ENCODE results near the gene PRKCB. TPM values are rescaled to one million over a fixed set of nuclear protein-coding genes. Genes with fewer than 3 reads are reported as not detected.
"Not testable (repeated sequence)": the region's sequence is repeated elsewhere in the genome, so short reads cannot be mapped to it uniquely, and the experiment has no call there.

The PRKCB gene
- polyA plus RNA-seq, 3 donors, result 3.9 to 4.7 (median 4.3) TPM

GRCh38 chr16:23900480-23901177 lies 64.8 kb downstream of the PRKCB start:
- DNase-seq (ENCODE audit: low read depth in 3 of 3, low spot score in 2 of 3), result no peak

GRCh38 chr16:23901178-23902033 lies 65.6 kb downstream of the PRKCB start:
- no peak for DNase-seq (ENCODE audit: low read depth in 3 of 3, low spot score in 2 of 3)

- no peak for DNase-seq (ENCODE audit: low read depth in 3 of 3, low spot score in 2 of 3)
These were observed 66.4 kb downstream of the PRKCB start for GRCh38 chr16:23902034-23902747.

- DNase-seq (ENCODE audit: low read depth in 3 of 3, low spot score in 2 of 3), result no peak
These were observed 67.1 kb downstream of the PRKCB start for GRCh38 chr16:23902748-23903414.

GRCh38 chr16:23905027-23905426 lies 69.2 kb downstream of the PRKCB start:
- peak in 2 of 3 donors; percentile 10 to 19 for DNase-seq (ENCODE audit: low read depth in 3 of 3, low spot score in 2 of 3)

- DNase-seq (ENCODE audit: low read depth in 3 of 3, low spot score in 2 of 3), result no peak
These were observed 71.7 kb downstream of the PRKCB start for GRCh38 chr16:23907457-23907902.

- DNase-seq (ENCODE audit: low read depth in 3 of 3, low spot score in 2 of 3), result no peak
These were observed 72.1 kb downstream of the PRKCB start for GRCh38 chr16:23907903-23908302.

- no peak for DNase-seq (ENCODE audit: low read depth in 3 of 3, low spot score in 2 of 3)
These were observed 73.0 kb downstream of the PRKCB start for GRCh38 chr16:23908790-23909189.

GRCh38 chr16:23909792-23910418 lies 74.1 kb downstream of the PRKCB start:
- DNase-seq (ENCODE audit: low read depth in 3 of 3, low spot score in 2 of 3), result no peak

GRCh38 chr16:23914946-23915530 lies 79.3 kb downstream of the PRKCB start:
- no peak for DNase-seq (ENCODE audit: low read depth in 3 of 3, low spot score in 2 of 3)

- DNase-seq (ENCODE audit: low read depth in 3 of 3, low spot score in 2 of 3), result not testable (repeated sequence)
These were observed 80.8 kb downstream of the PRKCB start for GRCh38 chr16:23916552-23916951.

- DNase-seq (ENCODE audit: low read depth in 3 of 3, low spot score in 2 of 3), result no peak
These were observed 81.8 kb downstream of the PRKCB start for GRCh38 chr16:23917621-23918020.

GRCh38 chr16:23920446-23920845 lies 84.7 kb downstream of the PRKCB start:
- no peak for DNase-seq (ENCODE audit: low read depth in 3 of 3, low spot score in 2 of 3)

- no peak for DNase-seq (ENCODE audit: low read depth in 3 of 3, low spot score in 2 of 3)
These were observed 85.1 kb downstream of the PRKCB start for GRCh38 chr16:23920899-23921298.

- no peak for DNase-seq (ENCODE audit: low read depth in 3 of 3, low spot score in 2 of 3)
These were observed 86.6 kb downstream of the PRKCB start for GRCh38 chr16:23922406-23922805.

- DNase-seq (ENCODE audit: low read depth in 3 of 3, low spot score in 2 of 3), result no peak
These were observed 88.3 kb downstream of the PRKCB start for GRCh38 chr16:23924128-23924527.

- no peak for DNase-seq (ENCODE audit: low read depth in 3 of 3, low spot score in 2 of 3)
These were observed 92.0 kb downstream of the PRKCB start for GRCh38 chr16:23927796-23928195.

- no peak for DNase-seq (ENCODE audit: low read depth in 3 of 3, low spot score in 2 of 3)
These were observed 93.5 kb downstream of the PRKCB start for GRCh38 chr16:23929237-23929636.

GRCh38 chr16:23929856-23930255 lies 94.1 kb downstream of the PRKCB start:
- DNase-seq (ENCODE audit: low read depth in 3 of 3, low spot score in 2 of 3), result no peak

GRCh38 chr16:23930791-23931190 lies 95.0 kb downstream of the PRKCB start:
- DNase-seq (ENCODE audit: low read depth in 3 of 3, low spot score in 2 of 3), result no peak
